Measurements from ENCODE around the gene RAD51AP2.

Gene RAD51AP2

DNA sequence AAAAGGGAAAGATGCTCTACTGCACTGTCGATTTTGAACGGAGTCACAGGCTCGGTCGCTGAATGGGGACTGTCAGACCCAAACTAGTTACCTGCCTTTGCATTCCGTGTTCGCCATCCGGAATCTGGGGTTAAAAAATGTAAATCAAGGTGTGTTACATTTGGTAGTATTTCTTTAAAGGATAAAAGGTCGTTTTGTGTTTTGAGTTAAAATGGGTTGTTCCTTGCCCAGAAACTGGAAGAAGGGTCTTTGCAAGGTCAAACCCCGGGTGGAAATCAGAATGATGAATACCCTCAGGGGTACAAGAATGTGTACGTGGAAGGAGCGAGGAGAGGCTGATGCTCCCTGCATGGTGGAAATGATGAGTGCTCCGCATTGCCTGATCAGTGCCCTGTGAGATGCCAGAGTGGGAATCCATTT is 23.3 kb upstream of the RAD51AP2 start:
- DNase-seq: no peak

DNA sequence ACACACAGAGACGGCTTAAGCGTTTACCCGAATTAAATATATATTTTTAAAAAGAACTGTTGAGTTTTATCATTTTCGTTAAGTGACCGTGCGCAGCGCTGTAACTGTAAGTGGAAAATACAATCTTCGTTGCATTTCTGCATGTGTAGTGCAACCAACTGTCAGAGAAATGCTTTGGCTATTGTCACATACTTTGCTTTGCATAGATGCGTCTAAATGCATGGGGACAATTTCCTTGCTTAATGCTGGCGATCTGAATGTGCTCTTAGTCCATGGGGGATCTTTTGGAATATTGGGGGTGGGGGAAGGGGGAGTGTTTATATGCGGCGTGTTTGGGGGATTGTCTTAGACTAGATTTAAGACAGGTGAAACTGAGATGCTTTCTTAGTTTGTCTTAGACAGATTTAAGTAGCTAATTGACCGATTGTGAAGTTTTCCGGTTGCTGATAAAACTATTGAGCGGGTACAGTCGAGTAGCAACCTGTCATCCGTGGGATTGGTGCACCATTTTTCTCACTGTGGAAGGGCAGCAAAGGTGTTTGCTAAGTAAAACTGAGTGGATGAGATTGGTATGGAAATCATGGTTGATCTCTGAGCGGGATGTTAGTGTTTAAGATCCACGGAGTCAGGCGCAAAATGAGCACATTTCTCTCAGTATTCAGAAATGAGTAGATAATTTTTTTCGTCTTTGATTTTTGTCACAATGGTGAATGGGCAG is 22.7 kb upstream of the RAD51AP2 start:
- TF ChIP-seq POLR2A (IDR thresholded peaks at IDR 0.05; ENCODE audit: low read length) (no peak), GATA1 (IDR thresholded peaks at IDR 0.05; ENCODE audit: low read depth, low read length) (no peak)

More for the DNA sequence above, 23.3 kb upstream of the RAD51AP2 start:
- no peak for TF ChIP-seq POLR2A (IDR thresholded peaks at IDR 0.05; ENCODE audit: low read length)

DNA sequence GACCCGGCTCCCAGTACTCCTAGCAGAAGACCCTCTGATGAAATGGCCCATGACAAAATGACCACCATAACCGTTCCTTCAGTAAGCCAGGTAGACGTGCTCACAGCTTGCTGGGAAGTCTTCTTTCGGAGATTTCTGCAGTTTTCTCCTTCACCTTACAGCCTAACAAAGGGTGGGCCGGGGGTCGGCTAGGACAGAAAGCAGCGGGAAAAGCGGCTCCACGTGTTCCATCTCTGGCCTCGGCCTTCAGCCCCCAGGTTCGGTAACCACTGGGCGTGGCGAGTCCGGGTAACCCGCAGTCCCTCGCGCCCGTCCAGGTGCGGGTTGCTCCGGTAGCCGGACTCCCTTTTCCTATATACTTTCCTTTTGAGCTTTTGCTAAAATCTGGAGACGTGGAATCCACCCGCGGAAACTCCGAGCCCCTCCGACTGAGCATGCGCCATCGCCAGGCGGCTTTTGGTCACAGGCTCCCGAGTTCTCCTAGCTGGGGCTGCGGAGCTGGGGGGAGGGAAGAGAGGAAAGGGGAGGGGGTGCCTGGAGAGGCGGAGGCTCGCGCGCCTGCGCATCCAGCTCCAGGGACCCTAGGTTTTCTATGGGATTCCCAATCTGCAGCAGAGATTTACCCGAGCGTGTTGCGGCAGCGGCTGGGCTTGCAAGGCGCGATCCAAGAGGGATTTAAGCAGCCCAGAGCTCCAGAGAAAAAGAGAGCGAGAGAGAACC is 22.0 kb upstream of the RAD51AP2 start, which contains the start of gene VSNL1:
Gene VSNL1 (plus strand): TSS at position 604 of the 720 bp plus-strand sequence. CDS start 51,379 bp downstream, outside the sequence.
- no peak for DNase-seq
- TF ChIP-seq POLR2A (IDR thresholded peaks at IDR 0.05; ENCODE audit: low read length) (no peak), GATA1 (IDR thresholded peaks at IDR 0.05; ENCODE audit: low read depth, low read length) (no peak)

More for the DNA sequence above, 22.7 kb upstream of the RAD51AP2 start:
- no peak for DNase-seq

DNA sequence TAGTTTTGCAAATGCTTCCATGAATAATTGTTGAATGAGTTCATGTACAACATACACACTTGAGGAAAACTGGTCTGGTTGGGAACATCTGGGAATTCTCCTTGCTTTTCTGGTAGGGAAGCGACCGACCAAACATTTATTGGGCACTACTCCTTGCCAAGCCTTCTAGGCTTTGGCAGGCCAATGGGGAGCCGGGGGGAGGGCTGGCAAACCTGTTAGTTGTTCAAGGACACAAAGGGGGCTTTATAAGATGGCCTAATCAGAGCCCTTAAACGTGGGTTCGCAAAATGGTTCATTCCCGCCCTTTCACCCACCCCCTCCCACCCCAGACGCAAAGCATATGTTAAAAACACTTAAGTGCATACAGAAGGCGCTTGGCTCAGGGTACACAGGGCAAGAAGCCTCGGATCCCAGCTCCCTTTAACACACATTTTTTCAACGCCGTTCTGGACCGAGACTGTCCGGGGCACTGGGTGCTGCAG is 21.4 kb upstream of the RAD51AP2 start:
- no peak for TF ChIP-seq POLR2A (IDR thresholded peaks at IDR 0.05; ENCODE audit: low read length)
- no peak for TF ChIP-seq GATA1 (IDR thresholded peaks at IDR 0.05; ENCODE audit: low read depth, low read length)
- DNase-seq: no peak

DNA sequence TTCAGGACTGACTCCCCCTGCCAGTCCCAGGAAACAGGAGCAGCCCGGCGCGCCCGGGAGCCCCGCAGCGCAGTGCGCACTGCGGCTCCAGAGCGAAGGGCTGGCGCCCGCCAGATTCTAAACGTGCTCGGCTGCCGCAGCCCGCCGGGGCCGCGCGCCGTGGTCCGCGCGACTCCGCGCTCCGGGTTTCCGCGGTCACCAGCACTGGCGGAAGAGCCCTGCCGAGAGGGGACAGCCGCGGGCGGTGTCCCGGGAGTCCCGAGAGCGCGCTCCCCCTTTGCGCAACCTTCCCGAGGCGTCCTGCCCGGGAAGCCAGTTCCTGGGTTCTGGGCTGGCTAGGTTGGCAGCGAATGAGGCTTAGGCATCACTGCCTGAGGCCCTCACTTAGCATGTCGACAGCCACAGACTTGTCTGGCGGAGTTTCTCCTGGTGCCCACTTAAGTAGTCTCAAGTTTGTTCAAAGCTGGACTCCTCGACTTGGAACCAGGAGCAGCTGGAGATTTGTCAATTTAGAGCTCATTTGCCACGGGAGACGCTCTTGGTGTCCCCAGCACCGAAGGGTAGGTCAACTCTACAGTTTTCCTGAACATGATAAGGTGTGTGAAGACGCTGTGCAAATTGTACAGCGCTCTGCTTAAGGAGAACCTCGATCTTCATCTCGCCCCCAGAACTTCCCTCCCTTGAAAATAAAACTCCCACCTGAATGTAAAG is 20.8 kb upstream of the RAD51AP2 start:
- TF ChIP-seq POLR2A (IDR thresholded peaks at IDR 0.05; ENCODE audit: low read length): no peak
- no peak for TF ChIP-seq GATA1 (IDR thresholded peaks at IDR 0.05; ENCODE audit: low read depth, low read length)
- no peak for DNase-seq

DNA sequence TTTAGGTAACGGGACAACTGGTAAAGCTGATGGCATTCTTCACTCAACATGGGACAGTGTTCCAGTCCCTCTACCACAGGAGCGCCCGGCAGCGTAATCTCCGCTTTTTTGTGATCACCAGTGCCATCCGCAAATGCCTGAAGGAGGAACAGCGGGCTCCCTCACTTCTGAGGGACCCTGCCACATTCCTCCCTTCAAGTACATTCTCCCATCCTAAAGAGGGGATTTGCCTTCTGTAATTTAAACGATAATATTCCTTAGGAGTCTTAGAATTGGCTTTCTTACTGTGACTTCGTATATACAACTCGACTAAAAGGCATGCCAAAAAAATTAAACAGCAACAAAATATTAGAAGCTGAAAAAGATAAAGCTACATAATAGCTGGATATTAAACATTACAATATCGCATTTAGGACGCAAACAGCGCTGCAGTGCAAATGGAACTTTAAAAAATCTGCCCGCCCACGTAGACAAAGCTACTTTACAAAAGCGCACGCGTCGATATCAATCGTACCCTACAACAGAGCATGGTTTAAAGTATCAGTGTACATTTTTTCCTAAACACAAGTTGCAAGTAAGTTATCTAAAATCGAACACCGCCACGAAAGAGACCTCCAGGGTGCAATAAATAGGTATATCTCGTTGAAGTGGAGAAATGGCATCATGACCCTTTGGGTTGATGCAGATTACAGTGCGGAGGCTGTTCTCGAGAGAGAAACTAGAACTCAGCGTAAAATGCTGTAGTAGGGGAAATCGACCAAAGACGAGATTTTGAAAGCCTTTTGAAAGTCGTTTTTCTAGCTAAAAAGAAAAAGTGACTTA is 20.0 kb upstream of the RAD51AP2 start:
- no peak for TF ChIP-seq POLR2A (IDR thresholded peaks at IDR 0.05; ENCODE audit: low read length)
- TF ChIP-seq GATA1 (IDR thresholded peaks at IDR 0.05; ENCODE audit: low read depth, low read length): no peak
- no peak for DNase-seq

DNA sequence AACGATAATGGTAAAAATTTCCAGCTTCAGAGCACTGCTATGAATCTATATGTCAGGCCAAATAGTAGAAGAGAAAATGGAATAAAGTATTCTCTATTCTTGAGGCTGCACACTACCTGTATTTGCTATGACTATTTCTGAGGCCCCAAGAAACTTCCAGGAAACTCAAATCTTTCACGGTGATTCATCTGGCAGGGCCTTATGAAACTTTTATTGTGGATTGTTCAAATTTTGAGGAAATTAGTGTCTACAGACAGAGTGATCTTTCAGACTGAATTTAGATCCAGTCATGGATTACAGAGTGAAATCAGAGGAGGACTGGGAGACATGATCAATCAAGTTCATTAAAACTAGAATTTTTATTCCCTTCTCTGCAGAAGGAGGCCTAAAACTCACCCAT is 18.2 kb upstream of the RAD51AP2 start:
- no peak for DNase-seq
- TF ChIP-seq GATA1 (IDR thresholded peaks at IDR 0.05; ENCODE audit: low read depth, low read length): no peak
- TF ChIP-seq POLR2A (IDR thresholded peaks at IDR 0.05; ENCODE audit: low read length): no peak

DNA sequence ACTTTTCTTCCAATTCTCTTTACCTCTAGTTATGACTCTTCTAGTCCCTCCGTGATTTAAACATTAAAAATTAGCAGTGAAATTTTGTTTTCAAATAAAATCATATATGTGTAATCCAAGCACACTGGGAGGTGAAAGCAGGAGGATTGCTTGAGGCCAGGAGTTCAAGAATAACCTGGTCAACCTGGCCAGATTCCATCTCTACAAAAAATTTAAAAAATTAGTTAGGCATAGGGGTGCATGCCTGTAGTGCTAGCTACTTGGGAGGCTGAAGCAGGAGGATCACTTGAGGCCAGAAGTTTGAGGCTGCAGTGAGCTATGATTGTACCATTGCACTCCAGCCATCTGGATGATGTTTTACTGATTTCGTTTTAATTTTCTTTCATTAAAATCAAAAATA is 15.3 kb upstream of the RAD51AP2 start:
- no peak for TF ChIP-seq GATA1 (IDR thresholded peaks at IDR 0.05; ENCODE audit: low read depth, low read length)
- TF ChIP-seq POLR2A (IDR thresholded peaks at IDR 0.05; ENCODE audit: low read length): no peak
- DNase-seq: no peak

DNA sequence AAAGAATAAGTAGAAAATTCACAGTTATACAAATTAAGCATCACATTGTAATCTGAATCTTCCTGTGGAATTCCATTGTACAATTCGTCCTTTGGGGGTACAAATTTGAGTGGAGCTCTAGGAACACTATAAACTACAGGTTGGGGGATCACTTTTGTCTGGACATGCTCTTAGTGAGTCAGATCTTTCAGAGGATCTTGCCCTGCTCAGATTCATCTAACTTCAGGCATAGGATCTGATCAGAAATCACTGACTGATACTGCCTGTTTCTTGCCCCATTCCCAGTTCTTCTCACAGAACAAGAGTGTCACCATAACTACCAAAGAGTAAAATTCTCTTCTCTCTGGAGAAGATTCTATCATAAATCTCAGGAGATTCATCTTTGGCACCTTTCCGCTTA is 11.5 kb upstream of the RAD51AP2 start:
- TF ChIP-seq POLR2A (IDR thresholded peaks at IDR 0.05; ENCODE audit: low read length): no peak
- no peak for TF ChIP-seq GATA1 (IDR thresholded peaks at IDR 0.05; ENCODE audit: low read depth, low read length)
- no peak for DNase-seq

DNA sequence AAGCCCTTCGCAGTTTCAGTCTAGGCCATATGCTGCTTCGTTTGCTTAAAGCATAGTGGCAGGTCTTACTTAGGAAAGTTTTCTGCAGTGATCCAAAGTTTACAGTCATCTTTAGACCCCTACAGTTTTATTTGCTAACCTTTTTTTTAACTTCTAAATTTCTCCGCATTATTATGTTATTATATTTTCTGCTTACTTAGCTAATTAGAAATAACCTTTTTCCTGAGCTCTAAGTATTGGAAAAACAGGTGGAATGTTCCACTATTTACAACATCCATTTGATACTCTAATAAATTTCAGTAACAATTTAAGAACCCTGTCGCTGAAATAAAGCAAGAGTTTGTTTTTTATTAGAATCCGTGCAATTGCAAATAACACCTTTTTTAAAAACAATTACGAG is 4.1 kb upstream of the RAD51AP2 start:
- DNase-seq: no peak
- TF ChIP-seq GATA1 (IDR thresholded peaks at IDR 0.05; ENCODE audit: low read depth, low read length): no peak
- no peak for TF ChIP-seq POLR2A (IDR thresholded peaks at IDR 0.05; ENCODE audit: low read length)

DNA sequence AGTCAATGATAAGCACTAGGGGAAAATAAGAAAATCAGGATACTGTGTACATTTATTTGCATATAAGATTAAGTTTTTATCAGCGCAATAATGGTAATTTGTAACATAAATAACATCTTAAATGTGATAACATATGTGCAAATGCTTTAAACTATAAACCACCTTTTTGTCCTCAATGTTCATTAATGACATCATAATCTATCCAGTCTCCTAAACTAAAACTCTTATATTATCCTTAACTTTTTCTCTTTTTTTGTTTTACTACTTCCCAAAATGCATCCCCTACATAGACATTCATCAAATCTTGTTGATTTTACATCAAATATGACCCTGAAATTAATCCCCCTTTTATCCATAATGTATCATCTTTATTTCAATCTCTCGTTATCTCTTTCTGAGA is 3.4 kb upstream of the RAD51AP2 start:
- no peak for DNase-seq
- TF ChIP-seq POLR2A (IDR thresholded peaks at IDR 0.05; ENCODE audit: low read length): no peak
- TF ChIP-seq GATA1 (IDR thresholded peaks at IDR 0.05; ENCODE audit: low read depth, low read length): no peak

DNA sequence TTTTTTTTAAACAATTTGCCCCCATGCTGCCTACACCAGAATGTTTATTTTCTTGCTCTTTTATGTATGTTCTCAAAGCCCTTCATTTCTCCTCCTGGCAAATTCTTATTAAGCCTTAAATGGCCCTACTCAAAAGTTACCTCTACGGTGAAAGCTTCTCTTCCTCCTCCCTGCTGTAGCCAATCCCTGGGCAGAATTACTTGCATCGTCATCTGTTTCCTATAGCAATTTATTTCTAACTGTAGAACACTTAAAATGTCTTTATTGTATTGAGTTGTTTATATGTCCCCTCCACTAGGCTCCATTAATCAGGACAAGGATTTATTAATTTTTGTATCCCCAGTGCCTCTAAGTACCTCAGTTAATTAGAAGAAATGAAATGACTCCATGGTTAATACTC is 2.5 kb upstream of the RAD51AP2 start:
- no peak for DNase-seq
- TF ChIP-seq POLR2A (IDR thresholded peaks at IDR 0.05; ENCODE audit: low read length): no peak
- TF ChIP-seq GATA1 (IDR thresholded peaks at IDR 0.05; ENCODE audit: low read depth, low read length): no peak

DNA sequence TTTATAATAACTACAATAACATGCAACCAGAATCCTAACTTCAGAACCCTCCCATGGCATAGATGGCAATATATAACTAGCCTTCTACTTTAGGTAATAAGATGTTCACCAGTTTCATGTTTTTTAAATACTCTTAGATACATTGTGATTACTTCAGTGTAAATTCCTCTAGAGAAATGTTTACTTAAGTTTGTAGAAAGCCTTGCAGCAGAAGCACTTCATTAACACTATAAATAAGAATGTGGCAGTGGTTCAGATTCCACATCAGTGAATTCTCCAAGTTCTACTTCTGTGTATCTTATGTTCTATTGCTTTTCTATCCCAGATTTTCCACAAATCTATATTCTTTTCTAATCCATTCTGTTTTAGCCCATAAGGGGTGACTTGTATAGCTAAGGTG is 1.2 kb upstream of the RAD51AP2 start:
- no peak for TF ChIP-seq POLR2A (IDR thresholded peaks at IDR 0.05; ENCODE audit: low read length)
- TF ChIP-seq GATA1 (IDR thresholded peaks at IDR 0.05; ENCODE audit: low read depth, low read length): no peak
- DNase-seq: no peak

Data from erythroblast (primary cell).